HG03558 (cell line): ENCODE results near the gene PCDHA3.
"Not testable (repeated sequence)": the region's sequence is repeated elsewhere in the genome, so short reads cannot be mapped to it uniquely, and the experiment has no call there.

Experiments
- ATAC-seq: cut with Tn5 transposase; IDR thresholded peaks from one replicate; pipeline ENCODE4 v1.9.1; 2021; ENCODE audit warnings: moderate number of reproducible peaks; ENCODE audit not compliant: unreplicated experiment; ENCODE audit errors: extremely low read depth

Gene PCDHA3

DNA sequence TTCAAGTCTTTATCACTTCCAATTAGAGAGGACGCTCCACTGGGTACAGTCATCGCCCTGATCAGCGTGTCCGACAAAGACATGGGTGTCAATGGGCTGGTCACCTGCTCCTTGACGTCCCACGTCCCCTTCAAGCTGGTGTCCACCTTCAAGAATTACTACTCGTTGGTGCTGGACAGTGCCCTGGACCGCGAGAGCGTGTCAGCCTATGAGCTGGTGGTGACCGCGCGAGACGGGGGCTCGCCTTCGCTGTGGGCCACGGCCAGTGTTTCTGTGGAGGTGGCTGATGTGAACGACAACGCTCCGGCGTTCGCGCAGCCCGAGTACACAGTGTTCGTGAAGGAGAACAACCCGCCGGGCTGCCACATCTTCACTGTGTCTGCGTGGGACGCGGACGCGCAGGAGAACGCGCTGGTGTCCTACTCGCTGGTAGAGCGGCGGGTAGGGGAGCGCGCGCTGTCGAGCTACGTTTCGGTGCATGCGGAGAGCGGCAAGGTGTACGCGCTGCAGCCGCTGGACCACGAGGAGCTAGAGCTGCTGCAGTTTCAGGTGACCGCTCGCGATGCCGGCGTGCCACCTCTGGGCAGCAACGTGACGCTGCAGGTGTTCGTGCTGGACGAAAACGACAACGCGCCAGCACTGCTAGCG is 7.5 kb downstream of the PCDHA3 start:
- not testable (repeated sequence) for ATAC-seq

DNA sequence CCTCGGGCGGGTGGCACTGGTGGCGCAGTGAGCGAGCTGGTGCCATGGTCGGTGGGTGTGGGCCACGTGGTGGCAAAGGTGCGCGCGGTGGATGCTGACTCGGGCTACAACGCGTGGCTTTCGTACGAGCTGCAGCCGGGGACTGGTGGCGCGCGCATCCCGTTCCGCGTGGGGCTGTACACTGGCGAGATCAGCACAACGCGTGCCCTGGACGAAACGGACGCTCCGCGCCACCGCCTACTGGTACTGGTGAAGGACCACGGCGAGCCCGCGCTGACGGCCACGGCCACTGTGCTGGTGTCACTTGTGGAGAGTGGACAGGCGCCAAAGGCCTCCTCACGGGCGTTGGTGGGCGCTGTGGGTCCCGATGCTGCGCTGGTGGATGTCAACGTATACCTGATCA is 8.0 kb downstream of the PCDHA3 start:
- no peak for ATAC-seq

DNA sequence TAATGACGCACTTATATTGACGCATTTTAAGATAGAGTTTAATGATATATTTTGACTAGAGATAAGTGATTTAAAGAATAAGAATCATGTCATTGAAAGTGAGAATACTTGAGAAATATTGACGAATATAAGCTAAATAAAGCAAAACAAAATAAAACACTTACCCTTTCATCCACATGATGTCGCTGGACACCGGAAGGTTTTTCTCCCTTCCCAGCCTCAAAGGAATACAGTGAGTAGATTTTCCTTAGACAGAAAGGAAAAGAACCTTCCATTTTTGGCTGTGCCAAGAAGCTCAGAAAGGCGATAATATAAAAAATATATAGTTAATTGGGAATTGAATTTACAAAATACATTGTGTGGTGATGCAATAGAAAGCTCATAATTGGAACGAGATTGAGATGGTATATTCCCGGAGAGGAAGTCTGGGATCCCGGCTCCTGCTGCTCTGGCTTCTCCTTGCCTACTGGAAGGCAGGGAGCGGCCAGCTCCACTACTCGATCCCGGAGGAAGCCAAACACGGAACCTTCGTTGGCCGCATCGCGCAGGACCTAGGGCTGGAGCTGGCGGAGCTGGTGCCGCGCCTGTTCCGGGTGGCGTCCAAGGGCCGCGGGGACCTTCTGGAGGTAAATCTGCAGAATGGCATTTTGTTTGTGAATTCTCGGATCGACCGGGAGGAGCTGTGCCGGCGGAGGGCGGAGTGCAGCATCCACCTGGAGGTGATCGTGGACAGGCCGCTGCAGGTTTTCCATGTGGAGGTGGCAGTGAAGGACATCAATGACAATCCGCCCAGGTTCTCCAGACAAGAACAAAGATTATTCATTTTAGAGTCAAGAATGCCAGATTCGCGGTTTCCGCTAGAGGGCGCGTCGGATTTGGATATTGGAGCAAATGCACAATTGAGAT is 20.8 kb downstream of the PCDHA3 start, which contains the start of gene PCDHA5:
Gene PCDHA5 (plus strand): TSS at position 239 of the 906 bp plus-strand sequence.
- ATAC-seq: no peak

DNA sequence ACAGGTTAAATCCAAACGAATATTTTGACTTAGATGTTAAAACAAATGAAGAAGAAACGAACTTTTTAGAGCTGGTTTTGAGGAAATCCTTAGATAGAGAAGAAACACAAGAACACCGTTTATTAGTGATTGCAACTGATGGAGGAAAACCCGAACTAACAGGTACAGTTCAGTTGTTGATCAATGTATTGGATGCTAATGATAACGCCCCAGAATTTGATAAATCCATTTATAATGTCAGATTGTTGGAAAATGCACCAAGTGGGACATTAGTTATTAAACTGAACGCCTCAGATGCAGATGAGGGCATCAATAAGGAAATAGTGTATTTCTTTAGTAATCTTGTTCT is 21.4 kb downstream of the PCDHA3 start:
- ATAC-seq: no peak

DNA sequence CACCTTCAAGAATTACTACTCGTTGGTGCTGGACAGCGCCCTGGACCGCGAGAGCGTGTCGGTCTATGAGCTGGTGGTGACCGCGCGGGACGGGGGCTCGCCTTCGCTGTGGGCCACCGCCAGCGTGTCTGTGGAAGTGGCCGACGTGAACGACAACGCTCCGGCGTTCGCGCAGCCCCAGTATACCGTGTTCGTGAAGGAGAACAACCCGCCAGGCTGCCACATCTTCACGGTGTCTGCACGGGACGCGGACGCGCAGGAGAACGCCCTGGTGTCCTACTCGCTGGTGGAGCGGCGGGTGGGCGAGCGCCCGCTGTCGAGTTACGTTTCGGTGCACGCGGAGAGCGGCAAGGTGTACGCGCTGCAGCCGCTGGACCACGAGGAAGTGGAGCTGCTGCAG is 22.1 kb downstream of the PCDHA3 start:
- ATAC-seq: not testable (repeated sequence)

DNA sequence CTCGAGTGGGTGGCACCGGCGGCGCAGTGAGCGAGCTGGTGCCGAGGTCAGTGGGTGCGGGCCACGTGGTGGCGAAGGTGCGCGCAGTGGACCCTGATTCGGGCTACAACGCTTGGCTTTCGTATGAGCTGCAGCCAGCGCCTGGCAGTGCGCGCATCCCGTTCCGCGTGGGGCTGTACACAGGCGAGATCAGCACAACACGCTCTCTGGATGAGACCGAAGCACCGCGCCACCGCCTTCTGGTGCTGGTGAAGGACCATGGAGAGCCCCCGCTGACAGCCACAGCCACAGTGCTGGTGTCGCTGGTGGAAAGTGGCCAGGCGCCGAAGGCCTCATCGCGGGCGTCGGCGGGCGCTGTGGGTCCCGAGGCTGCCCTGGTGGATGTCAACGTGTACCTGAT is 22.6 kb downstream of the PCDHA3 start:
- no peak for ATAC-seq

DNA sequence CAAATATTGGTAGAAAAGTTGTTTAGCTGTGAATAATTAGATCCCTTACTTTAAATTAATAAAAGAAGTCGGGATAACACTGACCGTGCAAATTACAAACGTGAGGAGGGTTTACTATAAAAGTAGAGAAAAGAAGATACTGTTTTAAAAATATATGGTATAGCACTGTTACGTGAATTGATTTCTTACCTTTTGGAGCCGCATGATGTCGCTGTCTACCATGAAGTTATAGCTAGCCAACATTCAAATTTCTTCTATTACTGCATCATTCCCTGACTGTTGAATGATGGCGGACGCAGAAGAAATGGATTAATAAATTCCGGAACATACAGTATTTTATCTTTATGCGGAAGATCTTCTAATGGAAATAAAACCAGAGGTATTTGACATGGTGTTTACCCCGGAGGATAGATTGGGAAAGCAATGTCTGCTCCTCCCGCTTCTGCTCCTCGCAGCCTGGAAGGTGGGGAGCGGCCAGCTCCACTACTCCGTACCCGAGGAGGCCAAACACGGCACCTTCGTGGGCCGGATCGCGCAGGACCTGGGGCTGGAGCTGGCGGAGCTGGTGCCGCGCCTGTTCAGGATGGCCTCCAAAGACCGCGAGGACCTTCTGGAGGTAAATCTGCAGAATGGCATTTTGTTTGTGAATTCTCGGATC is 27.0 kb downstream of the PCDHA3 start, which contains the start of gene PCDHA6:
Gene PCDHA6 (plus strand): TSS at position 257 of the 658 bp plus-strand sequence. CDS start 132 bp downstream, at position 389.
- ATAC-seq: no peak

DNA sequence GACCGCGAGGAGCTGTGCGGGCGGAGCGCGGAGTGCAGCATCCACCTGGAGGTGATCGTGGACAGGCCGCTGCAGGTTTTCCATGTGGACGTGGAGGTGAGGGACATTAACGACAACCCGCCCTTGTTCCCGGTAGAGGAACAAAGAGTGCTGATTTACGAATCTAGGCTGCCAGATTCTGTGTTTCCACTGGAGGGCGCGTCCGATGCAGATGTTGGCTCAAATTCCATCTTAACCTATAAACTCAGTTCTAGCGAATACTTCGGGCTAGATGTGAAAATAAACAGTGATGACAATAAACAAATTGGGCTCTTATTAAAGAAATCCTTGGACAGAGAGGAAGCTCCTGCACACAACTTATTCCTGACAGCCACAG is 27.5 kb downstream of the PCDHA3 start:
- ATAC-seq: no peak

DNA sequence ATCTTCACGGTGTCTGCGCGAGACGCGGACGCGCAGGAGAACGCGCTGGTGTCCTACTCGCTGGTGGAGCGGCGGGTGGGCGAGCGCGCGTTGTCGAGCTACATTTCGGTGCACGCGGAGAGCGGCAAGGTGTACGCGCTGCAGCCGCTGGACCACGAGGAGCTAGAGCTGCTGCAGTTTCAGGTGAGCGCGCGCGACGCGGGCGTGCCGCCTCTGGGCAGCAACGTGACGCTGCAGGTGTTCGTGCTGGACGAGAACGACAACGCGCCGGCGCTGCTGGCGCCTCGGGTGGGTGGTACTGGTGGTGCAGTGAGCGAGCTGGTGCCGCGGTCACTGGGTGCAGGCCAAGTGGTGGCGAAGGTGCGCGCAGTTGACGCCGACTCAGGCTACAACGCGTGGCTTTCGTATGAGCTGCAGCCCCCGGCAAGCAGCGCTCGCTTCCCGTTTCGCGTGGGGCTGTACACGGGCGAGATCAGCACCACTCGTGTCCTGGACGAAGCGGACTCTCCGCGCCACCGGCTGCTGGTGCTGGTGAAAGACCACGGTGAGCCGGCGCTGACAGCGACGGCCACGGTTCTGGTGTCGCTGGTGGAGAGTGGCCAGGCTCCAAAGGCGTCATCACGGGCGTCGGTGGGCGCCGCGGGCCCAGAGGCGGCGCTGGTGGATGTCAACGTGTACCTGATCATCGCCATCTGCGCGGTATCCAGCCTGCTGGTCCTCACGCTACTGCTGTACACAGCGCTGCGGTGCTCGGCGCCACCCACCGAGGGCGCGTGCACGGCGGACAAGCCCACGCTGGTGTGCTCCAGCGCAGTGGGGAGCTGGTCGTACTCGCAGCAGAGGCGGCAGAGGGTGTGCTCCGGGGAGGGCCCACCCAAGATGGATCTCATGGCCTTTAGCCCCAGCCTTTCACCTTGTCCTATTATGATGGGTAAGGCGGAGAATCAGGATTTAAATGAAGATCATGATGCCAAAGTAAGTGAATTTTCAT is 28.9 kb downstream of the PCDHA3 start:
- not testable (repeated sequence) for ATAC-seq

DNA sequence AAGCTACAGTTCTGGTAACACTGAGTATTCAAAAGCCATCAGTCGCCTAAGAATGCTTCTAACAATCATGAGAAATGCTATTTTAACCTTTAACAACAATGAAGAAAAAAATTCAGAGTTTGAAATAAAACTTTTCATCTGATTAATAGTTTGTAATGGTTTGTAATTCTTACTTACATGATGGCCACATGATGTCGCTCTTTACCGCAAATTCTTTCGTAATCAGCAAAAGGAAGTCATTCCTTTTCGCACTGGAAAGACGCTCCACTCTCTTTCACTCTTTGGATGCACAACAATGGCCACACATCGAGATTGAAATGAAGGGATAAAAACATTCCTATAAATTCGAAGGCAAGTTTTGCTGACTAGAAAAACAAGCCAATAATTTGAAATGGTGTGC is 33.1 kb downstream of the PCDHA3 start, which contains the start of gene PCDHA7:
Gene PCDHA7 (plus strand): TSS at position 277 of the 400 bp plus-strand sequence. CDS start 115 bp downstream, at position 392.
- ATAC-seq: no peak

DNA sequence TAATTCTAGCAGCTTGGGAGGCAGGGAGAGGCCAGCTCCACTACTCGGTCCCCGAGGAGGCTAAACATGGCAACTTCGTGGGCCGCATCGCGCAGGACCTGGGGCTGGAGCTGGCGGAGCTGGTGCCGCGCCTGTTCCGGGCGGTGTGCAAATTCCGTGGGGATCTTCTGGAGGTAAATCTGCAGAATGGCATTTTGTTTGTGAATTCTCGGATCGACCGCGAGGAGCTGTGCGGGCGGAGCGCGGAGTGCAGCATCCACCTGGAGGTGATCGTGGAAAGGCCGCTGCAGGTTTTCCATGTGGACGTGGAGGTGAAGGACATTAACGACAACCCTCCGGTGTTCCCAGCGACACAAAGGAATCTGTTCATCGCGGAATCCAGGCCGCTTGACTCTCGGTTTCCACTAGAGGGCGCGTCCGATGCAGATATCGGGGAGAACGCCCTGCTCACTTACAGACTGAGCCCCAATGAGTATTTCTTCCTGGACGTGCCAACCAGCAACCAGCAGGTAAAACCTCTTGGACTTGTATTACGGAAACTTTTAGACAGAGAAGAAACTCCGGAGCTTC is 33.7 kb downstream of the PCDHA3 start:
- ATAC-seq: not testable (repeated sequence)

DNA sequence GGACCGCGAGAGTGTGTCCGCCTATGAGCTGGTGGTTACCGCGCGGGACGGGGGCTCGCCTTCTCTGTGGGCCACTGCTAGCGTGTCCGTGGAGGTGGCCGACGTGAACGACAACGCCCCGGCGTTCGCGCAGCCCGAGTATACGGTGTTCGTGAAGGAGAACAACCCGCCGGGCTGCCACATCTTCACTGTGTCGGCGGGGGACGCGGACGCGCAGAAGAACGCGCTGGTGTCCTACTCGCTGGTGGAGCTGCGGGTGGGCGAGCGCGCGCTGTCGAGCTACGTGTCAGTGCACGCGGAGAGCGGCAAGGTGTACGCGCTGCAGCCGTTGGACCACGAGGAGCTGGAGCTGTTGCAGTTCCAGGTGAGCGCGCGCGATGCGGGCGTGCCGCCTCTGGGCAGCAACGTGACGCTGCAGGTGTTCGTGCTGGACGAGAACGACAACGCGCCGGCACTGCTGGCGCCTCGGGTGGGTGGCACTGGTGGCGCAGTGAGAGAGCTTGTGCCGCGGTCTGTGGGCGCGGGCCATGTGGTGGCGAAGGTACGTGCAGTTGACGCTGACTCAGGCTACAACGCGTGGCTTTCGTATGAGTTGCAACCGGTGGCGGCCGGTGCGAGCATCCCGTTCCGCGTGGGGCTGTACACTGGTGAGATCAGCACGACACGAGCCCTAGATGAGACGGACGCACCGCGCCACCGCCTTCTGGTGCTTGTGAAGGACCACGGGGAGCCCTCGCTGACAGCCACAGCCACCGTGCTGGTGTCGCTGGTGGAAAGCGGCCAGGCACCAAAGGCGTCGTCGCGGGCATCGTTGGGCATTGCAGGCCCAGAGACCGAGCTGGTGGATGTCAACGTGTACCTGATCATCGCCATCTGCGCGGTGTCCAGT is 35.0 kb downstream of the PCDHA3 start:
- no peak for ATAC-seq

DNA sequence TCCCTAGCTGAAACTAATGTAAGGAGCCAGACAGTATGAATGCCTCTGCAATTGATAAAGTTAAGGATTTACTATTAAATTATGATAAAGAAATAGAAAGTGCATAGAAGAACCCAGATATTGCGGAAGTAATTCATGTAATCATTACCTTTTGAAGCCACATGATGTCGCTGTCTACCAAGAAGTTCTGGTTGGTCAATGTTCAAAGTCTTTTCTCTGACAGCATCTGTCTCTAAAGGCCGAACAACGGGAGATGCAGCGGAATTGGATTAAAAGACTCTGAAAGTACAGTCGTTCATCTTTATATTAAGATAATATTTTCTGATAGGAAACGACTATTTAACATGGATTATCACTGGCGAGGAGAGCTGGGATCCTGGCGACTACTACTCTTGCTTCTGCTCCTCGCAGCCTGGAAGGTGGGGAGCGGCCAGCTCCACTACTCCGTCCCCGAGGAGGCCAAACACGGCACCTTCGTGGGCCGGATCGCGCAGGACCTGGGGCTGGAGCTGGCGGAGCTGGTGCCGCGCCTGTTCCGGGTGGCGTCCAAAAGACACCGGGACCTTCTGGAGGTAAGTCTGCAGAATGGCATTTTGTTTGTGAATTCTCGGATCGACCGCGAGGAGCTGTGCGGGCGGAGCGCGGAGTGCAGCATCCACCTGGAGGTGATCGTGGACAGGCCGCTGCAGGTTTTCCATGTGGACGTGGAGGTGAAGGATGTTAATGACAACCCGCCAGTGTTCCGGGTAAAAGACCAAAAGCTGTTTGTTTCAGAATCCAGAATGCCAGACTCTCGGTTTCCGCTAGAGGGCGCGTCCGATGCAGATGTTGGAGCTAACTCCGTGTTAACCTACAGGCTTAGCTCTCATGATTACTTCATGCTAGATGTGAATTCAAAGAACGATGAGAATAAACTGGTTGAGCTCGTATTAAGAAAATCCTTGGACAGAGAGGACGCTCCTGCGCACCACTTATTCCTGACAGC is 40.4 kb downstream of the PCDHA3 start, which contains the start of gene PCDHA8:
Gene PCDHA8 (plus strand): TSS at position 210 of the 985 bp plus-strand sequence. CDS start 135 bp downstream, at position 345.
- ATAC-seq: no peak

DNA sequence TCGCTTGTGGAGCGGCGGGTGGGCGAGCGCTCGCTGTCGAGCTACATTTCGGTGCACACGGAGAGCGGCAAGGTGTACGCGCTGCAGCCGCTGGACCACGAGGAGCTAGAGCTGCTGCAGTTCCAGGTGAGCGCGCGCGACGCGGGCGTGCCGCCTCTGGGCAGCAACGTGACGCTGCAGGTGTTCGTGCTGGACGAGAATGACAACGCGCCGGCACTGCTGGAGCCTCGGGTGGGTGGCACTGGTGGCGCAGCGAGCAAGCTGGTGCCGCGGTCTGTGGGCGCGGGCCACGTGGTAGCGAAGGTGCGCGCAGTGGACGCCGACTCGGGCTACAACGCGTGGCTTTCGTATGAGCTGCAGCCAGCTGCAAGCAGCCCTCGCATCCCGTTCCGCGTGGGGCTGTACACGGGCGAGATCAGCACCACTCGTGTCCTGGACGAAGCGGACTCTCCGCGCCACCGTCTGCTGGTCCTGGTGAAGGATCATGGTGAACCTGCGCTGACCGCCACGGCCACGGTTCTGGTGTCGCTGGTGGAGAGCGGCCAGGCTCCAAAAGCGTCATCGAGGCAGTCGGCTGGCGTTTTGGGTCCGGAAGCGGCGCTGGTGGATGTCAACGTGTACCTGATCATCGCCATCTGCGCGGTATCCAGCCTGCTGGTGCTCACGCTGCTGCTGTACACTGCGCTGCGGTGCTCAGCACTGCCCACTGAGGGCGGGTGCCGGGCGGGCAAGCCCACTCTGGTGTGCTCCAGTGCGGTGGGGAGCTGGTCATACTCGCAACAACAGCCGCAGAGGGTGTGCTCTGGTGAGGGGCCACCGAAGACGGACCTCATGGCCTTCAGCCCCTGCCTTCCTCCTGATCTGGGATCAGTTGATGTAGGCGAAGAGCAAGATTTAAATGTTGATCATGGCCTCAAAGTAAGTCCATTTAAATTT is 42.2 kb downstream of the PCDHA3 start:
- ATAC-seq: no peak

DNA sequence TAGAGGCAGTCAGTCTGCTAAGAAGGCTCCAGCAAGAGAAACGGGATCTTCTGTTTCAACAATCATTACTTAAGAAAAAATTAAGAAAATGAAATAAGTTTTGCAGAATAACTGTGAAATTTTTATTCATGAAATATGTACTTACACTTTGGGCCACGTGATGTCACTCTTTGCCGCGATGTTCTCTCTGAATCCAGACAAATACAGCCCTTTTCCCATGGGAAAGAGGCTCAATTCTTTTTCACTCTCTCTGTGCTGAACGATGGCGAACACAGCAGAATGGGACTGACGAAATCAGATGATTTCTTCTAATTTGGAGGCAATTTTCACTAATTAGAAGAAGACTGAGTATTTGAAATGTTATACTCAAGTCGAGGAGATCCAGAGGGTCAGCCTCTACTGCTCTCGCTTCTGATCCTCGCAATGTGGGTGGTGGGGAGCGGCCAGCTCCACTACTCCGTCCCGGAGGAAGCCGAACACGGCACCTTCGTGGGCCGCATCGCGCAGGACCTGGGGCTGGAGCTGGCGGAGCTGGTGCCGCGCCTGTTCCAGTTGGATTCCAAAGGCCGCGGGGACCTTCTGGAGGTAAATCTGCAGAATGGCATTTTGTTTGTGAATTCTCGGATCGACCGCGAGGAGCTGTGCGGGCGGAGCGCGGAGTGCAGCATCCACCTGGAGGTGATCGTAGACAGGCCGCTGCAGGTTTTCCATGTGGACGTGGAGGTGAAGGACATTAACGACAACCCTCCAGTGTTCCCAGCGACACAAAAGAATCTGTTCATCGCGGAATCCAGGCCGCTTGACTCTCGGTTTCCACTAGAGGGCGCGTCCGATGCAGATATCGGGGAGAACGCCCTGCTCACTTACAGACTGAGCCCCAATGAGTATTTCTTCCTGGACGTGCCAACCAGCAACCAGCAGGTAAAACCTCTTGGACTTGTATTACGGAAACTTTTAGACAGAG is 47.6 kb downstream of the PCDHA3 start, which contains the start of gene PCDHA9:
Gene PCDHA9 (plus strand): TSS at position 244 of the 964 bp plus-strand sequence. CDS start 114 bp downstream, at position 358.
- not testable (repeated sequence) for ATAC-seq
